ENCODE data around the gene SSC5D. TPM values are rescaled to one million over a fixed set of nuclear protein-coding genes. Genes with fewer than 3 reads are reported as not detected.

SSC5D gene
- total RNA-seq, 2 experiments from 2014 or later: 0.67 to 0.70 TPM

DNA sequence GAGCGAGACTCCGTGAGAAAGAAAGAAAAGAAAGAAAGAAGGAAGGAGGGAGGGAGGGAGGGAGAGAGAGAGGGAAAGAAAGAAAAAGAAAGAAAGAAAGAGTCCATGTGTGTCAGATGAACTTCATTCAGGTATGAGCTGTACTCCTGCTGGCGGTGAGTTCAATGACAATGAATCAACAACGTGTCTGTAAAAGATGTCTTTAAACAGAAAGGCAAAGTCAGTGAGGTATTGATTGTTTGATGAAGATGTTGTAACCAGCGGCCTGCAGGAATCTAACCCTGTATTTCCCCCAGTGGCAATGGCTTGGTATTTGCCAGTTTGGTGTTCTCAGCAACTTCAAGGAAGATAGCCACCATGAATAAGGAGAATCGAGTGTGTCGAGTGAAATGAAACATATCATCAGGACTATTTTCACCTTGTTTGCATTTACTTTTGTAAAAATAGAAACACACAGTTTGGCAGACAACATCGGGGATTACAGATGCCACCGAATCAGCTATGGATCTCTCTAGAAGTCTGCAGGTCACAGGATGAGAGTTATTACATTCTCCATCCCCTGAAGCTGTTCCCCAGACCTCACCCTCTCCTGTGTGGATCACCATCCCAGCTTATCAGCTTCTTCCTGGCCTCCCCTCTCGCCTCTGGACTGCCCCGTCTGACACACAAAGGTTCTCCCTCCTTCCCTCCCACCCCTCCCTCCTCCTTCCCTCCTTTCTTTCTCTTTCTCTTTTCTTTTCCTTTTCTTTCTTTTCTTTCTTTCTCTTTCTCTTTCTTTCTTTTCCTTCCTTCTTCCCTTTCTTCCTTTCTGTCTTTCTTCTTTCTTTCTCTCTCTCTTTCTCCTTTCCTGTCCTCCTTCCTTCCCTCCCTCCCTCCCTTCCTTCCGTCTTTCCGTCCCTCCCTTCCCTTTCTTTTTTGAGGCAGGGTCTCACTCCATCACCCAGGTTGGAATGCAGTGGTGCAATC is 65.3 kb downstream of the SSC5D start:
- POLR2A ChIA-PET: no interaction called here
- DNase-seq: no peak
- Mint-ChIP-seq H3K9me3 (no peaks in the 10 kb centered on the region), H3K36me3 (ENCODE audit: low read depth) (no peaks in the 10 kb centered on the region), H3K27ac (no peak overlapping the region), H3K27me3 (peaks cover 6% of the 10 kb centered on the region), H3K4me3 (no peak overlapping the region), H3K4me1 (ENCODE audit: low read depth) (no peaks in the 10 kb centered on the region)
- CTCF ChIA-PET: interaction anchor here (1.1 to 1.3 kb wide), 2 partner anchors 53 to 78 kb away, joined by 3 to 4 read pairs; no protein-coding TSS in a partner anchor
- TF ChIP-seq, protein P1, sequence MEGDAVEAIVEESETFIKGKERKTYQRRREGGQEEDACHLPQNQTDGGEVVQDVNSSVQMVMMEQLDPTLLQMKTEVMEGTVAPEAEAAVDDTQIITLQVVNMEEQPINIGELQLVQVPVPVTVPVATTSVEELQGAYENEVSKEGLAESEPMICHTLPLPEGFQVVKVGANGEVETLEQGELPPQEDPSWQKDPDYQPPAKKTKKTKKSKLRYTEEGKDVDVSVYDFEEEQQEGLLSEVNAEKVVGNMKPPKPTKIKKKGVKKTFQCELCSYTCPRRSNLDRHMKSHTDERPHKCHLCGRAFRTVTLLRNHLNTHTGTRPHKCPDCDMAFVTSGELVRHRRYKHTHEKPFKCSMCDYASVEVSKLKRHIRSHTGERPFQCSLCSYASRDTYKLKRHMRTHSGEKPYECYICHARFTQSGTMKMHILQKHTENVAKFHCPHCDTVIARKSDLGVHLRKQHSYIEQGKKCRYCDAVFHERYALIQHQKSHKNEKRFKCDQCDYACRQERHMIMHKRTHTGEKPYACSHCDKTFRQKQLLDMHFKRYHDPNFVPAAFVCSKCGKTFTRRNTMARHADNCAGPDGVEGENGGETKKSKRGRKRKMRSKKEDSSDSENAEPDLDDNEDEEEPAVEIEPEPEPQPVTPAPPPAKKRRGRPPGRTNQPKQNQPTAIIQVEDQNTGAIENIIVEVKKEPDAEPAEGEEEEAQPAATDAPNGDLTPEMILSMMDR (IDR thresholded peaks at IDR 0.05): no peak
- ATAC-seq: no peak
- intact Hi-C loops (cut with micrococcal nuclease): no loop called here

DNA sequence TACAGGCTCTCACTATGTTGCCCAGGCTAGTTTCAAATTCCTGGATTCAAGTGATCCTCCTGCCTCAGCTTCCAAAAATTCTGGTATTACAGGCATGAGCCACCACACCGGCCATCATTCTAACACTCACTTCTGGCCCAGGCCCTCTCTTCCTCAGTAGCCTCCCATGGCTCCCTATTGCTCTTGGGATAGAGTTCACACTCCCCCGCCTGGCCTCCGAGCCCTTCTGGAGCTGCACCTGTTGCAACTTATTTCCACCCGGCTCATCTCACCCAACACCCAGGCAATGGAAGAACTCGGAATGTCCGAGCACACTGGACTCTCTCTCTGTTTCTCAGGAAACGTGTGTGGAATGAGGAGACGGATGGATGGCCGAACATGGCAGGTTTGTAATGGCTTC is 66.1 kb downstream of the SSC5D start:
- DNase-seq (no peak), ATAC-seq (no peak)
- Mint-ChIP-seq H3K4me3 (no peak overlapping the region), H3K36me3 (ENCODE audit: low read depth) (no peaks in the 10 kb centered on the region), H3K9me3 (no peaks in the 10 kb centered on the region), H3K27ac (no peak overlapping the region), H3K4me1 (ENCODE audit: low read depth) (no peaks in the 10 kb centered on the region), H3K27me3 (peaks cover 6% of the 10 kb centered on the region)
- CTCF ChIA-PET: interaction anchor here (1.1 kb wide), 1 partner anchor 77 kb away, joined by 3 read pairs; no protein-coding TSS in a partner anchor
- TF ChIP-seq, protein P1 (IDR thresholded peaks at IDR 0.05): no peak
- POLR2A ChIA-PET: no interaction called here
- intact Hi-C loops (cut with micrococcal nuclease): no loop called here

DNA sequence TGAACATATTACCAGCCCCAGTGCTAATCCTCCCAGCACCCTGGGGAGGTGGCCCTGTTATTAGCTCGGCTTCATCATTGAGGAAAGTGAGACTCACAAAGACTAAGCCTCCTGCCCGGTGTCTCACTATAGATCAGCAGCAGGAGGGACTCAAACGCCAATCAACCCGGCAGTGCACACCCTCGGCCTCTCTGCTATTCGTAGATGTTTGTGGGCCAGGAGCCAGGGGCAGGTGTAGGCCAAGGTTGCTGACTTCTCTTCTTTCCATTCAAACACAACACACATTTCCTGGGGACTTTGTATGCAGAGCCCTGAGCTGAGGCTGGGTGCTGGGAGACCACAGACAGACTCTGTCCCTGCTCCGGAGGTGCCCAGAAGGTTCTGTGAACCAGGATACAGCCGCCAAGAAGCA is 66.5 kb downstream of the SSC5D start:
- Mint-ChIP-seq H3K36me3 (ENCODE audit: low read depth) (no peaks in the 10 kb centered on the region), H3K4me1 (ENCODE audit: low read depth) (no peaks in the 10 kb centered on the region), H3K9me3 (no peaks in the 10 kb centered on the region), H3K27ac (no peak overlapping the region), H3K27me3 (peaks cover 7% of the 10 kb centered on the region), H3K4me3 (no peak overlapping the region)
- CTCF ChIA-PET: interaction anchor here (1.1 kb wide), 1 partner anchor 77 kb away, joined by 3 read pairs; no protein-coding TSS in a partner anchor
- intact Hi-C loops (cut with micrococcal nuclease): no loop called here
- DNase-seq (no peak), ATAC-seq (no peak)
- POLR2A ChIA-PET: no interaction called here
- TF ChIP-seq, protein P1 (IDR thresholded peaks at IDR 0.05): no peak

DNA sequence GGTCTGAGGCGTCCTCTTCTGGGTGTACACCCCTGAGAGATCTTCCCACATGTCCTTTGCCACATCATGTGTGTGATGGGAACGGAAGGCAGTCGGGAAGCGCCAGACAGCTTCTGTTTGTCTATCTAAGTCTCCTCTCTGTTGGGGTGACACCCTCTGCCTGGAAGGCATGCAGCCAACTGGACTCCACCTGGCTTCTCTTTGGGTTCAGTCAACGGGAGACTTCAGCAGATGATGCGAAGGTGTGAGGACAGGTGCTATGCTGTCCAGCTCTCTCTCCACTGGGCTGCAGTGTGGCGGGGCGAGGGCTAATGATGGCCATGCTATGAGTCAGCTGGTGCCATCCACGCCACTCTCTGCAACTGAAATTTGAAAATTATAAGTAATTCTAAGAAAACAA is 71.4 kb downstream of the SSC5D start:
- H3K9me3 Mint-ChIP-seq: peaks cover 3% of the 10 kb centered on the region
- H3K36me3 Mint-ChIP-seq (ENCODE audit: low read depth): no peaks in the 10 kb centered on the region
- no peak for ATAC-seq
- ChIA-PET POLR2A (no interaction called here), CTCF (interaction anchor here (1.6 kb wide), 1 partner anchor 47 kb away, joined by 4 read pairs; no protein-coding TSS in a partner anchor)
- H3K4me1 Mint-ChIP-seq (ENCODE audit: low read depth): no peaks in the 10 kb centered on the region
- peaks cover 5% of the 10 kb centered on the region for H3K27me3 Mint-ChIP-seq
- no peak overlapping the region for H3K27ac Mint-ChIP-seq
- intact Hi-C loops (cut with micrococcal nuclease): no loop called here
- DNase-seq: no peak
- TF ChIP-seq, protein P1 (IDR thresholded peaks at IDR 0.05): no peak
- H3K4me3 Mint-ChIP-seq: no peak overlapping the region

DNA sequence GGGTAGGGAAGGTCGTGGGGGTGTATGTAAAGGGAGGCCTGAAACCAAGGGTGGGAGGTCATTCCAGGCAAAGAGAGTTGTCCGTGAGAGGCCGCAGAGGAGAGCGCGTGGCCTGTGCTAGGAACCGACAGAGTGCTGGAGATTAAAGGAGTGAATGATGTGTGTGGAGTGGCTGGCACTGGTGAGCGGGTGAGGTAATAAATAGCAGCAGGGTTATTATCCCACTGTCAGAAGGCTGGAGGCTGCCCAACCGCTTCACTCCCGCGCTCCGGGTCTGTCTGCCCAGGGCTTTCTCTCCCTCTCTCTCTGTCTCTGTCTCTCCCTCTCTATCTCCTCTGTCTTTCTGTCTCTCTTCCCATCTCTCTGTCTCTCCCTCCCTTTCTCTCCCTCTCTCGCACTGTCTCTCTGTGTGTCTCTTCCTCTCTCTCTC is 75.0 kb downstream of the SSC5D start:
- H3K9me3 Mint-ChIP-seq: peaks cover 3% of the 10 kb centered on the region
- POLR2A ChIA-PET: no interaction called here
- intact Hi-C loops (cut with micrococcal nuclease): no loop called here

More for the DNA sequence above, 75.0 kb downstream of the SSC5D start:
- no peak for DNase-seq
- CTCF ChIA-PET: no interaction called here
- Mint-ChIP-seq H3K4me1 (ENCODE audit: low read depth) (no peaks in the 10 kb centered on the region), H3K27me3 (peaks cover 3% of the 10 kb centered on the region), H3K4me3 (no peak overlapping the region), H3K27ac (no peak overlapping the region), H3K36me3 (ENCODE audit: low read depth) (no peaks in the 10 kb centered on the region)
- no peak for ATAC-seq
- TF ChIP-seq, protein P1 (IDR thresholded peaks at IDR 0.05): no peak

All from activated CD8-positive, alpha-beta T cell treated with anti-CD3 and anti-CD28 coated beads for 36 hours (primary cell).